Natural killer cell (primary cell): ENCODE data around the gene NRROS. TPM values are rescaled to one million over a fixed set of nuclear protein-coding genes. Genes with fewer than 3 reads are reported as not detected.

Source experiments
- ATAC-seq, 3 donors: fragments of 150-1000 bp in 2 of 3; fragments of 200-7000 bp in 1 of 3; cut with Tn5 transposase; 1 replicate in 1 of 3; 2 replicates in 2 of 3; pipeline ENCODE4 v1.10.0; 2021; ENCODE audit warnings: mild to moderate bottlenecking in 2 of 3, moderate library complexity in 2 of 3
- DNase-seq, 2 donors: peaks; one replicate each; pipeline versions ENCODE4 v3.0.0 to v3.0.0-alpha.2; 2013 to 2021; ENCODE audit warnings: mixed read lengths in 1 of 2
- H3K27ac ChIP-seq: one replicate; pipeline ENCODE4 v1.5.1; 2013; ENCODE audit warnings: mild to moderate bottlenecking, low read length
- H3K27me3 ChIP-seq: one replicate; pipeline ENCODE4 v1.6.1; 2013; ENCODE audit warnings: low read length; ENCODE audit not compliant: control insufficient read depth, insufficient read depth
- H3K36me3 ChIP-seq: one replicate; pipeline ENCODE4 v1.6.1; 2013; ENCODE audit warnings: low read length; ENCODE audit not compliant: control insufficient read depth, insufficient read depth
- H3K4me1 ChIP-seq: one replicate; pipeline ENCODE4 v1.6.1; 2013; ENCODE audit warnings: low read length; ENCODE audit not compliant: control insufficient read depth, insufficient read depth
- H3K4me3 ChIP-seq: one replicate; pipeline ENCODE4 v1.5.1; 2013; ENCODE audit warnings: low read length
- H3K9me3 ChIP-seq: one replicate; pipeline ENCODE4 v1.6.1; 2013; ENCODE audit warnings: low read length; ENCODE audit not compliant: control insufficient read depth, insufficient read depth
- H3K27ac Mint-ChIP-seq, 2 donors: one replicate each; pipeline ENCODE4 v1.8.0; 2022; ENCODE audit warnings: mild to moderate bottlenecking in 2 of 2, mixed read lengths in 2 of 2, moderate library complexity in 1 of 2
- H3K27me3 Mint-ChIP-seq, 2 donors: one replicate each; pipeline ENCODE4 v1.8.0; 2022; ENCODE audit warnings: low read depth in 2 of 2, mixed read lengths in 2 of 2
- H3K36me3 Mint-ChIP-seq: one replicate; pipeline ENCODE4 v1.8.0; 2022; ENCODE audit warnings: mixed read lengths
- H3K4me1 Mint-ChIP-seq, 2 donors: one replicate each; pipeline ENCODE4 v1.8.0; 2022; ENCODE audit warnings: mixed read lengths in 2 of 2
- H3K4me3 Mint-ChIP-seq: one replicate; pipeline ENCODE4 v1.8.0; 2022; ENCODE audit warnings: mild to moderate bottlenecking, moderate library complexity, mixed read lengths
- H3K9me3 Mint-ChIP-seq, 2 donors: one replicate each; pipeline ENCODE4 v1.8.0; 2022; ENCODE audit warnings: mixed read lengths in 2 of 2
- CTCF ChIP-seq: fragments of 200-600 bp; IDR thresholded peaks from one replicate; pipeline ENCODE4 v1.8.0; 2022; ENCODE audit warnings: antibody characterized with exemption
- WGBS: methylation state at CpG from one replicate; pipeline ENCODE4 v1.1.7; 2013; ENCODE audit warnings: missing lambda C conversion rate; ENCODE audit not compliant: insufficient coverage; 5-methylcytosine and 5-hydroxymethylcytosine counted together
- intact Hi-C: fragments of 100-400 bp; cut with micrococcal nuclease; formaldehyde crosslinking; loops from one replicate; pipeline ENCODE4 v1.14.2; 2022
- total RNA-seq, 4 donors: library from RNA; stranded (reverse); fragments of 120-200 nt in 1 of 4; gene quantifications; one replicate each; pipeline versions ENCODE4 v1.2.3 to v1.2.4, GENCODE V29; 2013 to 2022

NRROS gene
- total RNA-seq, 3 donors from 2014 or later (not counting 1 experiment from before 2014, with no cell fraction given): 32.5 to 56.3 (median 56.2) TPM

- Mint-ChIP-seq H3K9me3 (no peaks in the 10 kb centered on the region), H3K27me3 (no peaks in the 10 kb centered on the region), H3K36me3 (no peaks in the 10 kb centered on the region), H3K27ac (peak overlapping the region; percentile 45 to 79), H3K4me3 (peak overlapping the region; percentile 80), H3K4me1 (peaks cover 16 to 17% of the 10 kb centered on the region in 2 donors)
- DNase-seq (peak; percentile 54 to 87), ATAC-seq (peak; percentile 85 to 94 (median 91))
- no peaks in the 10 kb centered on the region for H3K36me3 ChIP-seq
- 22% methylated on average over 24 of the region's 24 CpGs for WGBS
- no peaks in the 10 kb centered on the region for H3K27me3 ChIP-seq
- peak; percentile 95 for TF ChIP-seq CTCF
- intact Hi-C loops: loop anchor here (1.0 to 10.0 kb wide), 3 partner anchors 42 to 430 kb away; no protein-coding TSS in a partner anchor
- no peak overlapping the region for H3K4me3 ChIP-seq
- H3K4me1 ChIP-seq: peaks cover 16% of the 10 kb centered on the region
- H3K27ac ChIP-seq: no peak overlapping the region
- H3K9me3 ChIP-seq: no peaks in the 10 kb centered on the region
These were observed 45.3 kb downstream of the NRROS start for GRCh38 chr3:196684548-196685407.

GRCh38 chr3:196686436-196686835, 46.9 kb downstream of the NRROS start:
- H3K27me3 ChIP-seq: no peaks in the 10 kb centered on the region
- Mint-ChIP-seq H3K4me1 (peaks cover 16 to 17% of the 10 kb centered on the region in 2 donors), H3K36me3 (no peaks in the 10 kb centered on the region), H3K9me3 (no peaks in the 10 kb centered on the region), H3K4me3 (no peak overlapping the region), H3K27me3 (no peaks in the 10 kb centered on the region), H3K27ac (no peak overlapping the region)
- no peak overlapping the region for H3K4me3 ChIP-seq
- no peak for TF ChIP-seq CTCF
- H3K36me3 ChIP-seq: no peaks in the 10 kb centered on the region
- peaks cover 16% of the 10 kb centered on the region for H3K4me1 ChIP-seq
- no peaks in the 10 kb centered on the region for H3K9me3 ChIP-seq
- H3K27ac ChIP-seq: no peak overlapping the region
- no peak for DNase-seq
- no peak for ATAC-seq
- intact Hi-C loops: loop anchor here (10.0 kb wide), 1 partner anchor 432 kb away; no protein-coding TSS in a partner anchor
- 100% methylated on average over 2 of the region's 2 CpGs for WGBS

GRCh38 chr3:196688349-196688748, 48.9 kb downstream of the NRROS start:
- WGBS: 33% methylated on average over 5 of the region's 5 CpGs
- peak overlapping the region in 1 of 2 donors; percentile 27 for H3K27ac Mint-ChIP-seq
- no peak overlapping the region for H3K27ac ChIP-seq

More at GRCh38 chr3:196688349-196688748, 48.9 kb downstream of the NRROS start:
- Mint-ChIP-seq H3K27me3 (no peaks in the 10 kb centered on the region), H3K4me3 (no peak overlapping the region), H3K4me1 (peaks cover 16 to 17% of the 10 kb centered on the region in 2 donors), H3K36me3 (no peaks in the 10 kb centered on the region), H3K9me3 (no peaks in the 10 kb centered on the region)
- ATAC-seq (peak in 1 of 3 donors; percentile 76), DNase-seq (no peak)
- intact Hi-C loops: loop anchor here (10.0 kb wide), 1 partner anchor 434 kb away; no protein-coding TSS in a partner anchor
- no peaks in the 10 kb centered on the region for H3K9me3 ChIP-seq
- no peaks in the 10 kb centered on the region for H3K36me3 ChIP-seq
- H3K4me1 ChIP-seq: peaks cover 16% of the 10 kb centered on the region
- no peak for TF ChIP-seq CTCF
- no peaks in the 10 kb centered on the region for H3K27me3 ChIP-seq
- no peak overlapping the region for H3K4me3 ChIP-seq
